LNCaP clone FGC (cell line): ENCODE results near the gene SEC23A.

Source experiments
- DNase-seq: peaks from one replicate; pipeline ENCODE4 v3.0.0-alpha.2; 2011; ENCODE audit warnings: low read depth
- H3K4me3 ChIP-seq: 2 replicates; pipeline ENCODE4 v1.5.1; 2011; ENCODE audit warnings: mild to moderate bottlenecking, low read depth, low read length, control low read depth
- TF ChIP-seq, protein P1 (sequence below): IDR thresholded peaks from 2 replicates; pipeline ENCODE4 v1.5.1; 2012; ENCODE audit warnings: mild to moderate bottlenecking; ENCODE audit not compliant: control insufficient read depth, insufficient read depth; ENCODE audit errors: extremely low read depth

SEC23A gene

DNA sequence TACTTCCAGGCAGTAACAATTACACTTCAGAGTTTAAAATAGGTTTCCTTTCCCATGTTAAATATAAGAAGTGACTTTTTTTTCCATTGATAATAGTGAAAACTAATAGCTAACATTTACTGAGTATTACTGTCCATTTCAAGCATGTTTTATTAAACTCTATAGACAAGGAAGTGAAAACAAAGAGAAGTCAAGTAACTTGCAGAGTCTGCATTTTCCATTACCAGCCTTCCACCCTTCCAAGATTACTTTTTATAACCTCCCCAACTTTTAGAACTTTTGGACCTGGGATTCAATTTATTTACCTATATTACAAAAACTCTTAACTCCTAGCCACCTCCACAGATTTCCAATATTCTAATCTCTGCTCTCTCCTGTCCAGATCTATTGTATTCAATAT lies 67.7 kb downstream of the SEC23A start:
- no peak for DNase-seq
- no peak overlapping the region for H3K4me3 ChIP-seq
- TF ChIP-seq, protein P1, sequence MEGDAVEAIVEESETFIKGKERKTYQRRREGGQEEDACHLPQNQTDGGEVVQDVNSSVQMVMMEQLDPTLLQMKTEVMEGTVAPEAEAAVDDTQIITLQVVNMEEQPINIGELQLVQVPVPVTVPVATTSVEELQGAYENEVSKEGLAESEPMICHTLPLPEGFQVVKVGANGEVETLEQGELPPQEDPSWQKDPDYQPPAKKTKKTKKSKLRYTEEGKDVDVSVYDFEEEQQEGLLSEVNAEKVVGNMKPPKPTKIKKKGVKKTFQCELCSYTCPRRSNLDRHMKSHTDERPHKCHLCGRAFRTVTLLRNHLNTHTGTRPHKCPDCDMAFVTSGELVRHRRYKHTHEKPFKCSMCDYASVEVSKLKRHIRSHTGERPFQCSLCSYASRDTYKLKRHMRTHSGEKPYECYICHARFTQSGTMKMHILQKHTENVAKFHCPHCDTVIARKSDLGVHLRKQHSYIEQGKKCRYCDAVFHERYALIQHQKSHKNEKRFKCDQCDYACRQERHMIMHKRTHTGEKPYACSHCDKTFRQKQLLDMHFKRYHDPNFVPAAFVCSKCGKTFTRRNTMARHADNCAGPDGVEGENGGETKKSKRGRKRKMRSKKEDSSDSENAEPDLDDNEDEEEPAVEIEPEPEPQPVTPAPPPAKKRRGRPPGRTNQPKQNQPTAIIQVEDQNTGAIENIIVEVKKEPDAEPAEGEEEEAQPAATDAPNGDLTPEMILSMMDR: no peak

DNA sequence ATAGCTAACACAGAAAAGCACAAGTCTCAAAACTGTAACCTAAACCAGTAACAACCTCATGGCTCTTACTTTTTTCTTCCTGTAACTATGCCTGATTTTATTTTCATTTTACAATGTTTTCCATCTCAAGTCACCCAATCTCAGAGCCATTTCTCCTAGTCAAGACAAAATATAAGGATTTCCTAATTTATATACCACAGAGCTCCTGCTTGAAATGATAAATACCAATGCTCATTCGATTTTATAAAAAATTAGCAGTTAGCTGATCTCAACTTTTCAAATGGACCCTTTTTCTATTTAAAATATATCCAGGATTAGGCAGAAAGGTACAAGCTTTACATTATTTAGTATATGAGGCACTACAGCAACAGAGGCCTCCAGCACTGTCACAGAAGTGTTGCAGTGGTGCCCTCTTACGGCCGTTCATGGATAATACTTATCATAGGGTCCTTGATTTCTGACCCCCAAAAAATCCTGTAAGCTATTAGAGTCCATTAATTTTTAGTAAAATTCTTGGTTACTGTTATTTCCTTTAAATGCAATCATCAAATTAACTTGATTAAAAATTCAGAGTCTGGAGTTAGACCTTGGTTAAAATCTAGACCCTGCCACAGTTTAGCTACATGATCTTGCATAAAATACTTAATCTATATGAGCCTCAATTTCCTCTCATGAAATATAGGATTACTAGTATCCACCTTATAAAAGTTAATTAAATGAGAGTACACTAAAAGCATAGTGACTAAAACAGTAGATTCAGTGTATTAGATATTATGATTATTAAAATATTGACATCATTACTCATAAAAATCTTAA lies 68.3 kb downstream of the SEC23A start:
- DNase-seq: no peak
- TF ChIP-seq, protein P1: peak; percentile 59
- no peak overlapping the region for H3K4me3 ChIP-seq

DNA sequence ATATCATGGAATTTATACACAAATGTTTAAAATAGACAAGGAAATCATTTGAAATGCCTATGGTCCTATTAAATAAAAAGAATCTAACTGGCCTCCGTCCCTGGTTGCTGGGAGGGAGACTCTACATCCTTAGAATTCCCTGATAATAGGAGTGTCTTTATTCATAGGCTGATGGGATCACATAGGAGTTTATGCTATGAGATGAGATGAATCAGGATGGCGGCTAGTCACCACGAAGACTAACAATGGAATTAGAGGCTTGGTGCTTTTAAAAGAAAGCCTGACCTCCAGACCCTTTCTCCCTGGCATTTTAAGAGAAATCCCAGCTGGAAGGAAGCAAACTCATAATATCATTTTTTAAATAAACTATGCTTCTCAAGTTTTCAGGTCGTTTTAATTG lies 69.7 kb downstream of the SEC23A start:
- no peak for DNase-seq
- H3K4me3 ChIP-seq: no peak overlapping the region
- TF ChIP-seq, protein P1: no peak

DNA sequence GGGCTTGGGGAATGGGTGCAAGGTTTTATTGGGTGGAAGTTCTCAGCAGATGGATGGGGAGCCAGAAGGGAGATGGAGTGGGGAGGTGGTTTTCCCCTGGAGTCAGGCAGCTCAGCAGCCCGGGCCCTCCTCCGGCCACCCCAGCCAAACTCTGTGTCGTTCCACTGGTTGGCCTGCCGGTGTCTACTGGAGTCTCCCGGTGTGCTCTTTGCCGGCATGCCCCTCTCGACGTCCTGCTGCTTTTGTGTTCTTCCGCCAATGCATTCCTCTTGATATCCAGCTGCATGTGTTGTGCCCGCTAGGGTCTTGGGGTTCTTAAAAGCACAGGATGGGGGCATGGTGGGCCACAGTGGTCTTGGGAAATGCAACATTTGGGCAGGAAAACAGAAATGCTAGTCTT lies 72.8 kb downstream of the SEC23A start:
- TF ChIP-seq, protein P1: no peak
- H3K4me3 ChIP-seq: no peak overlapping the region

DNA sequence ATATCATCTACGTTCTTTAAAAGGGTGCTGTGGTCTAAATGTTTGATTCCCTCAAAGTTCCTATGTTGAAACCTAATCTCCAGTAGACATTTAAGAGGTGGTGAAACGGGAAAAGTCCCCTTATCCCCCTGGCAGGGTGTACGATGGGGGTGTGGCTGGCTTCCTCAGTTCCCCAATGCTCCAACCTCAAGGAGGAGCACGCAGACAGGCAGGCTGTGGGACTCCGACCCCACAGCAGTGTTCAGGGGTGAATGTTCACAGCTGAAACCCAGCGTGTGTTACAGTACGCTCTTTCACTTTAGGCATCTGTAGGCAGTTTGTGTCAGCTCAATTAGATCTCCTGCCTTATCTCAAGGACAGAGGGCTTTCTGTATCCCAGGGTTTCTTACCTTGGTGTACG lies 73.2 kb downstream of the SEC23A start:
- TF ChIP-seq, protein P1: no peak
- H3K4me3 ChIP-seq: no peak overlapping the region
- DNase-seq: no peak

More for the DNA sequence above, 72.8 kb downstream of the SEC23A start:
- DNase-seq: no peak

DNA sequence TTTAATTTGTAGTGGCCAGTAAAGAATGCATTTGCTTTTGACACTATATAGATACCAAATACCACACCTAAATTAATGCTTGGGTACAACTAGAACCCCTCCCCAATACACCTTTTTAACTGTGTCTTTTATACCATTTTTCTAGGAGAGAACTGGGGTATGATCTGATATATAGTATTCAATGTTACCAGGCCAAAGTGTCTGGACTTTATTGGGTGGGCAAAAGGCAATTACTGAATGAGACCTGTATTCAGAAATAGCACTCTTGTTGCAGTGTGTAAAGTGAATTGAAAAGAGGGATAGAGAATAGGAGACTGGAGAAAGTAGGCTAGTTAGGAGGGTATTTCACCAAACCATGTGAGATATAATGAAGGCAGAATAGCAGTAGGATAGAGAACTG lies 74.4 kb downstream of the SEC23A start:
- TF ChIP-seq, protein P1: no peak
- DNase-seq: no peak
- no peak overlapping the region for H3K4me3 ChIP-seq
